Measurements from ENCODE around the gene METRNL.

GRCh38 chr17:83135692-83136091 is 56.3 kb downstream of the METRNL start:
- no peak for TF ChIP-seq CTCF (conservative IDR thresholded peaks at IDR 0.05; ENCODE audit: low read depth, low read length)
- TF ChIP-seq EZH2phosphoT487 (IDR thresholded peaks at IDR 0.05; ENCODE audit: borderline replicate concordance, low read length): no peak
- no peak for TF ChIP-seq EZH2 (IDR thresholded peaks at IDR 0.05; ENCODE audit: low read length, unreplicated experiment)

Data from PC-3 (cell line).